ENCODE data around the gene RNF14. TPM values are rescaled to one million over a fixed set of nuclear protein-coding genes. Genes with fewer than 3 reads are reported as not detected.

The RNF14 gene
- total and polyA plus RNA-seq, 2 experiments from 2014 or later, result 8.9 to 19.0 TPM

GRCh38 chr5:141995656-141996055 is 26.8 kb downstream of the RNF14 start:
- Mint-ChIP-seq H3K4me1 (no peaks in the 10 kb centered on the region), H3K36me3 (ENCODE audit: low read depth) (peaks cover 24% of the 10 kb centered on the region), H3K9me3 (peaks cover 12% of the 10 kb centered on the region; the same call in 2 of the 3 replicates), H3K4me3 (no peak overlapping the region), H3K27ac (no peak overlapping the region), H3K27me3 (ENCODE audit: insufficient read depth, low read depth, poor library complexity) (peaks cover 5% of the 10 kb centered on the region)
- Histone ChIP-seq H3K27me3 (ENCODE audit: insufficient read depth) (no peaks in the 10 kb centered on the region), H3K79me2 (replicated peaks; ENCODE audit: insufficient read depth) (no peaks in the 10 kb centered on the region; the same call in 1 of the 2 replicates), H3F3A (replicated peaks; ENCODE audit: low read depth) (no peaks in the 10 kb centered on the region), H3K36me3 (ENCODE audit: insufficient read depth) (peaks cover 9% of the 10 kb centered on the region), H3K4me3 (no peak overlapping the region), H3K27ac (ENCODE audit: low read depth) (no peak overlapping the region), H4K20me1 (replicated peaks; ENCODE audit: insufficient read depth) (no peaks in the 10 kb centered on the region), H3K9me2 (ENCODE audit: insufficient read depth) (no peaks in the 10 kb centered on the region), H3K4me2 (no peak overlapping the region), H2AFZ (no peak overlapping the region), H3K4me1 (ENCODE audit: insufficient read depth) (no peaks in the 10 kb centered on the region)
- ATAC-seq (no peak), DNase-seq (ENCODE audit: low spot score) (no peak)
- TF ChIP-seq CTCF (conservative IDR thresholded peaks at IDR 0.05; ENCODE audit: low read depth in 2 of 2) (no peak), POLR2AphosphoS5 (IDR thresholded peaks at IDR 0.05; ENCODE audit: low read depth) (no peak), NANOG (IDR thresholded peaks at IDR 0.05; ENCODE audit: borderline replicate concordance) (no peak)

GRCh38 chr5:141997358-141997960 is 28.6 kb downstream of the RNF14 start:
- Histone ChIP-seq H3K27me3 (ENCODE audit: insufficient read depth) (no peaks in the 10 kb centered on the region), H3K4me2 (no peak overlapping the region), H4K20me1 (replicated peaks; ENCODE audit: insufficient read depth) (no peaks in the 10 kb centered on the region), H3K4me1 (ENCODE audit: insufficient read depth) (no peaks in the 10 kb centered on the region), H2AFZ (no peak overlapping the region), H3K79me2 (replicated peaks; ENCODE audit: insufficient read depth) (no peaks in the 10 kb centered on the region; the same call in 1 of the 2 replicates), H3K27ac (ENCODE audit: low read depth) (no peak overlapping the region), H3F3A (replicated peaks; ENCODE audit: low read depth) (no peaks in the 10 kb centered on the region), H3K4me3 (no peak overlapping the region), H3K36me3 (ENCODE audit: insufficient read depth) (peaks cover 18% of the 10 kb centered on the region), H3K9me2 (ENCODE audit: insufficient read depth) (no peaks in the 10 kb centered on the region)
- H3K36me3 Mint-ChIP-seq (ENCODE audit: low read depth), result peaks cover 36% of the 10 kb centered on the region
- peaks cover 5% of the 10 kb centered on the region for H3K27me3 Mint-ChIP-seq (ENCODE audit: insufficient read depth, low read depth, poor library complexity)
- H3K4me1 Mint-ChIP-seq, result no peaks in the 10 kb centered on the region
- TF ChIP-seq EZH2 (IDR thresholded peaks at IDR 0.05; ENCODE audit: low read depth, unreplicated experiment) (no peak), JUNB (IDR thresholded peaks at IDR 0.05; ENCODE audit: unreplicated experiment) (no peak), REST (IDR thresholded peaks at IDR 0.05; ENCODE audit: unreplicated experiment) (no peak)
- no peak for ATAC-seq
- no peak for DNase-seq (ENCODE audit: low spot score)
- H3K9me3 Mint-ChIP-seq, result peaks cover 13% of the 10 kb centered on the region; the same call in 2 of the 3 replicates
- H3K27ac Mint-ChIP-seq, result no peak overlapping the region
- no peak overlapping the region for H3K4me3 Mint-ChIP-seq
